Measurements from ENCODE around the gene MSGN1.

MSGN1 gene

GRCh38 chr2:17771956-17772355, 44.3 kb upstream of the MSGN1 start (continued):
- no peak for TF ChIP-seq ZBTB11 (tag by site-specific recombination; conservative IDR thresholded peaks at IDR 0.05; ENCODE audit: low read depth)
- no peak for TF ChIP-seq ZNF585B (tag by site-specific recombination; IDR thresholded peaks at IDR 0.05)
- TF ChIP-seq ZNF48 (tag by site-specific recombination; IDR thresholded peaks at IDR 0.05): no peak
- no peak for TF ChIP-seq ZNF660 (tag by site-specific recombination; IDR thresholded peaks at IDR 0.05)
- TF ChIP-seq ZNF148 (tag by site-specific recombination; IDR thresholded peaks at IDR 0.05; ENCODE audit: borderline replicate concordance): no peak
- TF ChIP-seq ZNF404 (tag by site-specific recombination; IDR thresholded peaks at IDR 0.05): no peak
- no peak for TF ChIP-seq REPIN1 (tag by site-specific recombination; IDR thresholded peaks at IDR 0.05; ENCODE audit: low read depth)
- TF ChIP-seq ZNF112 (tag by site-specific recombination; IDR thresholded peaks at IDR 0.05): no peak
- no peak for TF ChIP-seq ZFP41 (tag by site-specific recombination; IDR thresholded peaks at IDR 0.05; ENCODE audit: borderline replicate concordance)

GRCh38 chr2:17772532-17772931, 43.7 kb upstream of the MSGN1 start:
- Histone ChIP-seq H3K27ac (ENCODE audit: extremely low read depth, low read depth, low read length) (no peak overlapping the region), H3K9me3 (ENCODE audit: control insufficient read depth, insufficient read depth, low read depth, low read length) (no peaks in the 10 kb centered on the region), H3K4me3 (ENCODE audit: low read depth, low read length) (no peak overlapping the region), H3K36me3 (ENCODE audit: control insufficient read depth in 2 of 2, insufficient read depth in 1 of 2, low read length in 2 of 2) (peaks cover 60 to 83% of the 10 kb centered on the region in 2 experiments), H3K4me1 (ENCODE audit: control insufficient read depth, insufficient read depth, low read length) (no peaks in the 10 kb centered on the region)
- ChIA-PET POLR2A (interaction anchor here (1.9 kb wide), 1 partner anchor 18 kb away, joined by 7 read pairs; the partner anchor contains the start of genes GEN1 and SMC6), CTCF (interaction anchor here (0.7 to 1.7 kb wide), 3 partner anchors 33 to 59 kb away, joined by 3 to 7 read pairs (median 5); no protein-coding TSS in a partner anchor)
- no peak for TF ChIP-seq ZBTB26 (tag by site-specific recombination; optimal IDR thresholded peaks at IDR 0.05)
- TF ChIP-seq ZNF423 (tag by site-specific recombination; IDR thresholded peaks at IDR 0.05): no peak
- TF ChIP-seq GLI2 (tag by site-specific recombination; IDR thresholded peaks at IDR 0.05; ENCODE audit: borderline replicate concordance, low read depth): no peak
- no peak for TF ChIP-seq ZBTB7A (tag by site-specific recombination; IDR thresholded peaks at IDR 0.05; ENCODE audit: low read depth)
- TF ChIP-seq KLF17 (tag by site-specific recombination; IDR thresholded peaks at IDR 0.05): no peak
- TF ChIP-seq SETDB1 (IDR thresholded peaks at IDR 0.05; ENCODE audit: insufficient read length, low read length): no peak
- TF ChIP-seq ELK4 (IDR thresholded peaks at IDR 0.05; ENCODE audit: borderline replicate concordance, low read depth, low read length): no peak
- no peak for TF ChIP-seq ZNF169 (tag by site-specific recombination; IDR thresholded peaks at IDR 0.05)
- no peak for TF ChIP-seq PRDM1 (tag by site-specific recombination; IDR thresholded peaks at IDR 0.05)
- TF ChIP-seq AEBP2 (tag by site-specific recombination; IDR thresholded peaks at IDR 0.05; ENCODE audit: borderline replicate concordance): no peak
- no peak for TF ChIP-seq ZBTB44 (tag by site-specific recombination; IDR thresholded peaks at IDR 0.05)
- no peak for TF ChIP-seq ZNF48 (tag by site-specific recombination; IDR thresholded peaks at IDR 0.05)

Data from HEK293 (cell line).